LNCAP (cell line): ENCODE data around the gene PDE7B.

Experiments
- CTCF ChIP-seq: fragments of 450-650 bp; IDR thresholded peaks from 2 replicates; pipeline ENCODE4 v1.5.1; 2017; ENCODE audit warnings: mild to moderate bottlenecking

The PDE7B gene

DNA sequence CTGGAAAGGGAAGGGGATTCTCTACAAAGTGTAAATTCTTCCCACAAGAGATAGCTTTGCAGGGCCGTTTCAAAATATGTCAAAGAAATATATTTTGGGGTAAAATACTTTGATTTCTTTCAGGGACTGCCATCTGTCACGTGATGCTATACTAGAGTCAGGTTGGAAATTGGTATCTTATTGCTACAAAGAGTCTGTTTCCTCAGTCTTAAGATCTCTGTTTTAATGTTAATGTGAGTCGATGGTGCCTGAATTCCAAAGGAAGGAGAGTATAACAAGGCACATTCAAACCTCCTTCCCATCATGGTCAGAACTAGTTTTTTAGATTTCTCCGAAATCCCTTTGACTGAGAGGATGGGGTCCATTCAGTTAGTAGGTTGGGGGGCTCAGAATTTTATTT lies 36.3 kb upstream of the PDE7B start:
- no peak for TF ChIP-seq CTCF

DNA sequence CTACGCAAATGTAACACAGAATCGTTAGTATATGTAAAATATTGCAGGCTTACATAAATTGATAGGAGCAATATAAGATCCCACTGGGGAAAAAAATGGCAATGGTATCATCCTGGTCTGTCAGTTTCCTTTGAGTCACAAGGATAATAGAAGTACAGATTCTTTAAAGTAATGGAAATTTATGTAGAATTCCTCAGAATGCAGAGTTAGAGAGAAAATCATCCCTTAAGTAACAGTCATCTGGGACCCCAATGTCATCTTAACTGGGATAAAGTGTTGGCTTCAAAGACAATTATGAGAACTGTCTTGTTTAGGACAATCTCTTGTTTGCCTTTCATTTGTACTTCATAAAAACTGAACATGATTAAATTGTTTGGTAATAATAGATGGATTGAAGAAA lies 34.5 kb upstream of the PDE7B start:
- TF ChIP-seq CTCF, result no peak

DNA sequence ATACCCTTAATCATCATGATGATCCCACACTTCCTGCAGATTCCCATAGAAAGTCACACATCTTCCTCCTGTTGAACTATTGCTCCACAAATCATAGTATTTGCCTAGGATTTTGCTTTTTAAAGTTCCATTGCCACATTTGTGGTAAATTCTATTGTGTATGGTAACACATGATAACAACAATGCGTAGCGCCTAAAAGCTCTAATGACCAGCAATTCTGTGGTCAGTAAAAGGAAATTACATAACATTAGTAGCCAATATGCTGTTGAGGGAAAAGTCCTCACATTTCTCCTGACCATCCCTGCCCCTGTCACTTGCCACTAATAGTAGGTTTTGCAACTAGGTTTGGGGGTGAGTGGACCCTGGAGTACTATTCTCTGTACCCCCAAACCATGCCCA lies 31.8 kb upstream of the PDE7B start:
- TF ChIP-seq CTCF, result no peak

GRCh38 chr6:135820340-135820739 lies 31.2 kb upstream of the PDE7B start:
- no peak for TF ChIP-seq CTCF

- no peak for TF ChIP-seq CTCF
These were observed 27.6 kb upstream of the PDE7B start for GRCh38 chr6:135823851-135824250.

GRCh38 chr6:135826236-135826804 lies 25.2 kb upstream of the PDE7B start:
- TF ChIP-seq CTCF, result no peak

DNA sequence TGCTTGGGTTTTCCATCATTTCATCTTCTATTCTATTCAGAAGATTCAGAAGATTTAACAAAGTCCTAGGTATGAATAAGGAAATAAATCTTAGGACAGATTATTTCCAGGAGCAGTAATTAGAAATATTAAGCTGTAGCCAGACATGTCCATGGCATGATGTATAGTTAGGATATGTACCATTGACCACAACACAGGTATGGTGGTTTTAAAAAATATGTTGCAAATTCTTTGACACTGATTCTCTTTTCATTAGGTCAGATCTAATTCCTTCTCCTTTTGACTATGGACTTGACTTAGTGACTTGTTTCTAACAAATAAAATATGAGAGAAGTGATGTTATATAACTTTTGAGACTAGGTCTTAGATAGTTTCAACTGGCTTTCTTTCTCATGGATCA lies 23.5 kb upstream of the PDE7B start:
- TF ChIP-seq CTCF, result no peak

- no peak for TF ChIP-seq CTCF
These were observed 21.0 kb upstream of the PDE7B start for GRCh38 chr6:135830452-135830881.
